Measurements from ENCODE around the gene C19orf47.

The C19orf47 gene

DNA sequence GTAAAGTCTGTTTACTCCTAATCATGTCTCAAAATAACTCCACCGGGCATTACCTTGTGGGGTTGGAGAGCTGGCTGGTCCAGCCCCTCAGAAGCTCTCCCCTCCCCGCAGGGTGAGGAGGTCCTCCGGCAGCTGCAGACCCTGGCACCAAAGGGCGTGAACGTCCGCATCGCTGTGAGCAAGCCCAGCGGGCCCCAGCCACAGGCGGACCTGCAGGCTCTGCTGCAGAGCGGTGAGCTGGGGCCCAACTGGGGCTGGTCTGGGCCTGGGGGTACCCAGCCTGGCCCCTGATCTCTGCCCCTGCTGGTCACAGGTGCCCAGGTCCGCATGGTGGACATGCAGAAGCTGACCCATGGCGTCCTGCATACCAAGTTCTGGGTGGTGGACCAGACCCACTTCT lies 21.6 kb upstream of the C19orf47 start:
- Histone ChIP-seq H3K9me3 (ENCODE audit: insufficient read depth, low read length) (no peaks in the 10 kb centered on the region), H3K9me2 (replicated peaks; ENCODE audit: insufficient read depth, low read length) (no peaks in the 10 kb centered on the region), H3K4me2 (ENCODE audit: low read depth, low read length, poor library complexity, severe bottlenecking) (no peak overlapping the region), H3K9ac (ENCODE audit: low read length) (no peak overlapping the region), H3K27me3 (ENCODE audit: low read length) (no peaks in the 10 kb centered on the region), H3K79me2 (ENCODE audit: insufficient read depth, low read length) (no peaks in the 10 kb centered on the region), H3F3A (ENCODE audit: insufficient read depth) (no peaks in the 10 kb centered on the region), H3K27ac (ENCODE audit: low read depth, low read length) (no peak overlapping the region), H2AFZ (ENCODE audit: low read depth, low read length, severe bottlenecking) (no peak overlapping the region), H4K20me1 (ENCODE audit: low read depth, low read length) (no peaks in the 10 kb centered on the region), H3K4me3 (ENCODE audit: insufficient read depth, low read length, poor library complexity, severe bottlenecking) (no peak overlapping the region), H3K36me3 (ENCODE audit: low read length) (no peaks in the 10 kb centered on the region)
- no peak for TF ChIP-seq EZH2phosphoT487 (conservative IDR thresholded peaks at IDR 0.05; ENCODE audit: low read length)
- TF ChIP-seq, protein P1, sequence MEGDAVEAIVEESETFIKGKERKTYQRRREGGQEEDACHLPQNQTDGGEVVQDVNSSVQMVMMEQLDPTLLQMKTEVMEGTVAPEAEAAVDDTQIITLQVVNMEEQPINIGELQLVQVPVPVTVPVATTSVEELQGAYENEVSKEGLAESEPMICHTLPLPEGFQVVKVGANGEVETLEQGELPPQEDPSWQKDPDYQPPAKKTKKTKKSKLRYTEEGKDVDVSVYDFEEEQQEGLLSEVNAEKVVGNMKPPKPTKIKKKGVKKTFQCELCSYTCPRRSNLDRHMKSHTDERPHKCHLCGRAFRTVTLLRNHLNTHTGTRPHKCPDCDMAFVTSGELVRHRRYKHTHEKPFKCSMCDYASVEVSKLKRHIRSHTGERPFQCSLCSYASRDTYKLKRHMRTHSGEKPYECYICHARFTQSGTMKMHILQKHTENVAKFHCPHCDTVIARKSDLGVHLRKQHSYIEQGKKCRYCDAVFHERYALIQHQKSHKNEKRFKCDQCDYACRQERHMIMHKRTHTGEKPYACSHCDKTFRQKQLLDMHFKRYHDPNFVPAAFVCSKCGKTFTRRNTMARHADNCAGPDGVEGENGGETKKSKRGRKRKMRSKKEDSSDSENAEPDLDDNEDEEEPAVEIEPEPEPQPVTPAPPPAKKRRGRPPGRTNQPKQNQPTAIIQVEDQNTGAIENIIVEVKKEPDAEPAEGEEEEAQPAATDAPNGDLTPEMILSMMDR (IDR thresholded peaks at IDR 0.05; ENCODE audit: insufficient read depth, low read length, poor library complexity, severe bottlenecking), result no peak

DNA sequence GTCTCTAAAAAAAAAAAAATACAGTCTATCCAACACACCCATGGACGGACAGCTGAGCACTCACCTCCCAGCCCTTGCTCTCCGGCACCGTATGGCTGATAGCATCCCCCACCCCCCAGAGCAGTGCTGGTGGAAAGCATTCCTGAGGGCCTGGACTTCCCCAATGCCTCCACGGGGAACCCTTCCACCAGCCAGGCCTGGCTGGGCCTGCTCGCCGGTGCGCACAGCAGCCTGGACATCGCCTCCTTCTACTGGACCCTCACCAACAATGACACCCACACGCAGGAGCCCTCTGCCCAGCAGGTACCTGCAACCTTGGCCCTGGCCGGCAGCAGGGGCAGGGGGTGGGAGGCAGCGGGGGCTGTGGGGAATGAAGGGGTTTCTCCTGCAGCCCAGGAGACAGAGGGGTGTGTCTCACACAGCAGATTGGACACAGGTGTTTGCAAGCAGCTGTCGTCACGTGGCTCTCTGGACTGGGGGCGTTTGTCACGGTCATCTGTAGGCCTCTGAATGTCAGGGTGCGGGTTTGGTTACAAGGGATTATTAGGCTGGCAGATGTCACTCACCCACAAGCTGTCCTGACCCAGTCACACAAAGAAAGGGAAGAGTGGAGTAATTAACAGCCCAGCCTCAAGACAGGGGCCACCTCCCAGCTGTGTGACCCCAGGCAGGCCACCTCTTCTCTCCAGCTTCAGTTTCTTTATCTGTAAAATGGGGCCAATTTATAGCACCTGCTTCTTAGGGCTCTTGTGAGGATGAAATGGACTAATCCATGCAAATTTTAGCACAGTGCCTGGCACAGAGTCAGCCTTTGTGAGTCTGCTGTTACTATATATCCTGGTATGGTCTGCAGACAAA lies 19.6 kb upstream of the C19orf47 start:
- TF ChIP-seq, protein P1 (IDR thresholded peaks at IDR 0.05; ENCODE audit: insufficient read depth, low read length, poor library complexity, severe bottlenecking), result no peak
- no peak for TF ChIP-seq EZH2phosphoT487 (conservative IDR thresholded peaks at IDR 0.05; ENCODE audit: low read length)
- no peaks in the 10 kb centered on the region for H3F3A ChIP-seq (ENCODE audit: insufficient read depth)
- no peak overlapping the region for H3K4me2 ChIP-seq (ENCODE audit: low read depth, low read length, poor library complexity, severe bottlenecking)
- no peaks in the 10 kb centered on the region for H3K36me3 ChIP-seq (ENCODE audit: low read length)
- no peaks in the 10 kb centered on the region for H3K79me2 ChIP-seq (ENCODE audit: insufficient read depth, low read length)
- no peak overlapping the region for H3K4me3 ChIP-seq (ENCODE audit: insufficient read depth, low read length, poor library complexity, severe bottlenecking)
- H4K20me1 ChIP-seq (ENCODE audit: low read depth, low read length), result no peaks in the 10 kb centered on the region
- H3K9me2 ChIP-seq (replicated peaks; ENCODE audit: insufficient read depth, low read length), result no peaks in the 10 kb centered on the region
- H3K27me3 ChIP-seq (ENCODE audit: low read length), result no peaks in the 10 kb centered on the region
- no peak overlapping the region for H3K27ac ChIP-seq (ENCODE audit: low read depth, low read length)
- H3K9me3 ChIP-seq (ENCODE audit: insufficient read depth, low read length), result no peaks in the 10 kb centered on the region
- no peak overlapping the region for H3K9ac ChIP-seq (ENCODE audit: low read length)
- H2AFZ ChIP-seq (ENCODE audit: low read depth, low read length, severe bottlenecking), result no peak overlapping the region

DNA sequence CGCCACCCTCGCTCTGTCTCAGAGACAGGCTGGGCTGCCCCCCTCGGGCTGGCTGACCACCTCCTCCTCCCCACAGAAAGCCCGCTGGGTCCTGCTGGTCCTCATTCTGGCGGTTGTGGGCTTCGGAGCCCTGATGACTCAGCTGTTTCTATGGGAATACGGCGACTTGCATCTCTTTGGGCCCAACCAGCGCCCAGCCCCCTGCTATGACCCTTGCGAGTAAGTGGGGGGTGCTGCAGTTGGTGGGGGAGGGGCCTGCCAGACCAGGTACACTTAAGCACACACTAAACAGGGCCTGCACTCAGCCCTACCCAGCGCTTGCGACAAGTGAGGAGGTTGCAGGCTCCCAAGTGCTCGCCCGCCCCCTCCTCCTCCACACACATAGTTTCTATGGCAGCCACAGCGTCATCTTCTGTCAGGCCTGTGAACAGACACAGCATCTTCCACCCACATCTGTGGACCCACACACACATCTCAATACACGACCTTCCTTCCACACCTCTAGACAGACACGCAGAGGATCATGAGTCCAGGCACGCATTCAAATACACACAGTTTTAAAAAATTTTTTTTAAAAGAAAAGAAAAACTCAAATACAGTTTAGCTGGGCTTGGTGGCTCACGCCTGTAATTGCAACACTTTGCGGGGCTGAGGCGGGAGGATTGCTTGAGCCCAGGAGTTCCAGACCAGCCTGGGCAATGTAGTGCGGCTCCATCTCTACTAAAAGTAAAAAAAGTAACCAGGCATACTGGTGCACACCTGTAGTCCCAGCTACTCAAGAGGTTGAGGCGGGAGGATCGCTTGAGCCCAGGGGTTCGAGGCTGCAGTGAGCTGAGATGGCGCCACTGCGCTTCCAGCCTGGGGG lies 18.7 kb upstream of the C19orf47 start:
- no peak overlapping the region for H3K27ac ChIP-seq (ENCODE audit: low read depth, low read length)
- H3K9me2 ChIP-seq (replicated peaks; ENCODE audit: insufficient read depth, low read length), result no peaks in the 10 kb centered on the region
- no peak for TF ChIP-seq EZH2phosphoT487 (conservative IDR thresholded peaks at IDR 0.05; ENCODE audit: low read length)
- TF ChIP-seq, protein P1 (IDR thresholded peaks at IDR 0.05; ENCODE audit: insufficient read depth, low read length, poor library complexity, severe bottlenecking), result no peak
- no peaks in the 10 kb centered on the region for H3K36me3 ChIP-seq (ENCODE audit: low read length)
- H3K4me3 ChIP-seq (ENCODE audit: insufficient read depth, low read length, poor library complexity, severe bottlenecking), result no peak overlapping the region
- H3K27me3 ChIP-seq (ENCODE audit: low read length), result no peaks in the 10 kb centered on the region
- H3K4me2 ChIP-seq (ENCODE audit: low read depth, low read length, poor library complexity, severe bottlenecking), result no peak overlapping the region
- no peaks in the 10 kb centered on the region for H3F3A ChIP-seq (ENCODE audit: insufficient read depth)
- H3K9me3 ChIP-seq (ENCODE audit: insufficient read depth, low read length), result no peaks in the 10 kb centered on the region
- H3K9ac ChIP-seq (ENCODE audit: low read length), result no peak overlapping the region
- no peaks in the 10 kb centered on the region for H4K20me1 ChIP-seq (ENCODE audit: low read depth, low read length)
- no peaks in the 10 kb centered on the region for H3K79me2 ChIP-seq (ENCODE audit: insufficient read depth, low read length)
- H2AFZ ChIP-seq (ENCODE audit: low read depth, low read length, severe bottlenecking), result no peak overlapping the region

Measured in SU-DHL-6 (cell line).